M059J (cell line): ENCODE measurements around the gene KIZ. TPM values are rescaled to one million over a fixed set of nuclear protein-coding genes. Genes with fewer than 3 reads are reported as not detected.

Source experiments
- DNase-seq: peaks from one replicate; pipeline ENCODE4 v3.0.0-alpha.2; 2012; ENCODE audit warnings: low read depth
- total RNA-seq: library from RNA; depleted of rRNA; stranded (reverse); fragments of >200 nt; shearing (Covaris generic); gene quantifications from 2 replicates; pipeline ENCODE4 v1.2.3, GENCODE V29; 2014; rRNA removed

Gene KIZ
- total RNA-seq, 1 experiment from 2014 or later, result 18.9 TPM

DNA sequence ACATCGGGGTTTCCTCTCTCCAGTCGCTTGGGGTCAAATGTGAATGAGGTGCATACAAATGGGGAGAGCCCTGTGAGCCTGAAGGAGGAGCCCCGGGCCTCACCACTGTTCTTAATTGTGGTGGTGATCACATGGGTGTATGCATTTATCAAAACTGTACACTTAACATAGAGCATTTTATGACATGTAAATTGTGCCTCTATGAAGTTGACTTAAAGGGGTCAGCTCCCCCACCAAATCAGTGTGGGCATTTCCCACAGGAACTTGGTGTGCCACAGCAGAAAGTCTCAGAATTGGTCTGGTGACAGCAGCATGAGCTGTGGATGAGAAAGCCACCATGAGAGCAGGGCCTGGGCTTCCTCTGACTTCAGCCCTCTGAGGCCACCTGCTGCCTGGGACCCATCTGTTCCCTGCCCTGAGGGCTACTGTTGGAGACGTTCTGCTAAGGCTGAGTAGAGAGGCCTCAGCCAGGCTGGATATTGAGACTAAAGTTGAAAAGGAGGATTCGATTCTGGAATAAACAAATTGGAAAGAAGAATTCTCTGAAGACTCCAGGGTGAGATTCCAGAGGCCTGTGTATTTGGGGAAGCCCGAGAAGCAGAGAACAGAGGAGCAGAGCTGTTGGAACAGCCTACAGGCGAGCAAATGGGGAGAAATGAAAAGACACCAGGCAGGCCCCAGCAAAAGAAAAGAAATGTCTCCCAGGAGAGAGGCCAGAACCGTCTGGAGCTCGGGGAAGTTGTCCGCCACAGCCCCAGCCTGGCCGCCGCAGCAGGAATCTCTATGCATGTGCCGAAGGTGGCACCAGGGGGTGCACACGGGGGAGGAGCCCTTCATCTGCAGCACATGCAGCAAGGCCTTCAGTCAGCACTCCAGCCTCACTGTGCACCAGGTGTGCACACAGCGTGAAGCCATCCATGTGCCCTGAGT, 139.6 kb downstream of the KIZ start:
- no peak for DNase-seq

GRCh38 chr20:21266191-21266536, 140.3 kb downstream of the KIZ start:
- no peak for DNase-seq

DNA sequence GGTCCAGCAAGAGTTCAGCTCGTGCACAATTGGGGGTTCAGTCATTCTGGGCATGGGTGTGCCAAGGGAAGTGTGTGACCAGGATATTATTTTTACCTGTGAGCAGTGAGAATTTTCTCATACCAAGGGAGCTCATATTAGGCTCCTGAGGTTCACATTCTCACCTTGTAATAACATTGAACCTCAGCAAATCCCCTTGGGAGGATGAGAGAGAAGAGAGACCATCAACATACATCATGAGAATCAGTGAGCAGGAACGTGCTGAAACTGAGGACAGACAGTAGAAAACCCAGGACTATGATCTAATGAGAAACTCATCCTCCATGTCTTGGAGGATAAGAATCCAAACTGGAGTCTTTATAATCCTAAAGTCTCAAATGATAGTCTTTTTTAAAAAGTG, 143.9 kb downstream of the KIZ start:
- no peak for DNase-seq

- no peak for DNase-seq
These were observed 144.9 kb downstream of the KIZ start for GRCh38 chr20:21270806-21271205.

GRCh38 chr20:21272279-21272678, 146.4 kb downstream of the KIZ start:
- peak; percentile 47 for DNase-seq

GRCh38 chr20:21272679-21273078, 146.8 kb downstream of the KIZ start:
- DNase-seq, result no peak

DNA sequence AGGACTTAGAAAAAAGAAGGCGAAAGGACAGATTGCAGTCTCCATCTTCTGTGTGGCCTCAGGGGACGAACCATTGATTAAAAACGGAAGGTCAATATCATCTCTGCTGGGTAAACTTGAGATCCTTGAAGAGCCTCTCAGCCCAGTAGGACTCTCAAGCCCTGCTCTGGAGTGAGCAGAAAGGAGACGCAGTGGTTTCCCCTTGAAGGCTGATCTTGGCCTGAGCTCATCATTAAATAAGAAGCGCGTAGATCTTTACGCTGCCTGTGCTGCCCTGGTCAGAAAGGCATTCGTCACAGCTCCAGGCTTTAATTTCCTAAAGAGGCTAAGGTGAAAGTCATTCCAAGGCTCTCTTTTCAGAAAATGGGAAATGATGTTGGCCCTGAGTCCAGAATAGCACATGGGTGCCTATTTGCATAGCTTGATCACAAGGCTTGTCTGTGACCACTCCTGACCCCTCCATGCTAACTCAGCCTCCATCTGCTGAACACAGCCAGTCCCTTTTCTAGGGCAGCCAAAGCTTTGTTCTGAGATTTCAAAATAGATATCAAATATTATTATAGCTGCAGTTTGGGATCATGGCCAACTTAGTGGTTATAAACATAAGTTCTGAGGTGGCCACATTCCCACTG, 148.0 kb downstream of the KIZ start:
- no peak for DNase-seq

- no peak for DNase-seq
These were observed 152.9 kb downstream of the KIZ start for GRCh38 chr20:21278829-21279228.

DNA sequence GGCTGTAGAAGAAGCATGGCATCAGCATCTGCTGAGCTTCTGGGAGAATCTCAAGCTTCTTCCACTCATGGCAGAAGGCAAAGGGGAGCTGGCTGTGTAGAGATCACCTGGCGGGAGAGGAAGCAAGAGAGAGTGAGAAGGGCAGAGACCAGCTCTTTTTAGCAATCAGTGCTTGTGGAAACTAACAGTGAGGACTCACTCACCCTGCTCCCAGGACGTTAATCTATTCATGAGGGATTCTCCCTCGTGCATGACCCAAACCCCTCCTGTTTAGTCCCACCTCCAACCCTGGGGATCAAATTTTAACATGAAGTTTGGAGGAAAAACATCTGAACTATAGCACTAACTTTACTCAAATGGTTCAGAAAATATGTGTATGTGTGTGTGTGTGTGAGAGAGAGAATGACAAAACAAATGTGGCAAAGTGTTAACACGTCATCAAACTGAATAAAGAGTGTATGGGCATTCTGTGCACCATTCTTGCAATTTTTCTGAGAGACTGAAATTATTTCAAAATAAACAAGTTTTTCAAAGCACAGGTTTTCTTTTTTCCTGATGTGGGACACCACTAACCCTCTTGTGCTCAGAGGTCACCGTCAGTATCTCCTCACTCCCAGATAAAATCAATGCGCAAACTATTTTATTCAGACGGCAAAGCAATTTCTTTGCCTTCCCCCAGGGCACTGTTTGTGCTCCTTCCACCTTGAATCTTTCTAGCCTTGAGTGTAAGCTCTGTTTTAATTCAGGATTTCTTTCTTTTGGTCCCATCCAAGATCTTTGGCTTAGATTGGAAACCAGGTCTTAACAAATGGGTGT, 154.0 kb downstream of the KIZ start:
- no peak for DNase-seq

DNA sequence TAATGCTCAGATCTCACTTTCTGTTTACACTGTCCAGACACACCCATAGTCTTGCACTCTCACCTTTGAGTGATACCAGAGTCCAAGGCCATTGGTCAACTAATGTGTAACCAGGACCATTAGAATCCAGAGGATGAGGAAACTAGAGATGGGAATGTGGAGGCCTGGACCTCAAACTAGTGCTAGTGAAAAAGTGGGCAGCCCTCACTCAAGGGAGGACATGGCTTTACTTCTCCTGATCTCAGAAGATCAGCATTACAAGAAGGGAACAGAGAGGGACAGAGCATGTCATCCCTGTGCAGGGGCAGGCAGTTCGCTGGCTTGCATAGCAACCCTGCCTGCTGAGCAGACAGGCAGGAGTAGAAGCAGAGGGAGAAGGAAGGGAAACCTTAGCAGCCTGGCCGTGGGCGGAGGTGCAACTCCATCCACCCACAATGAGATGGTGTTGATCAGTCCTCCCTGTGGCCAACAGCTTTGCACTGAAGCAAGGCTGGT, 154.7 kb downstream of the KIZ start:
- DNase-seq, result no peak

GRCh38 chr20:21286775-21287174, 160.9 kb downstream of the KIZ start:
- no peak for DNase-seq

DNA sequence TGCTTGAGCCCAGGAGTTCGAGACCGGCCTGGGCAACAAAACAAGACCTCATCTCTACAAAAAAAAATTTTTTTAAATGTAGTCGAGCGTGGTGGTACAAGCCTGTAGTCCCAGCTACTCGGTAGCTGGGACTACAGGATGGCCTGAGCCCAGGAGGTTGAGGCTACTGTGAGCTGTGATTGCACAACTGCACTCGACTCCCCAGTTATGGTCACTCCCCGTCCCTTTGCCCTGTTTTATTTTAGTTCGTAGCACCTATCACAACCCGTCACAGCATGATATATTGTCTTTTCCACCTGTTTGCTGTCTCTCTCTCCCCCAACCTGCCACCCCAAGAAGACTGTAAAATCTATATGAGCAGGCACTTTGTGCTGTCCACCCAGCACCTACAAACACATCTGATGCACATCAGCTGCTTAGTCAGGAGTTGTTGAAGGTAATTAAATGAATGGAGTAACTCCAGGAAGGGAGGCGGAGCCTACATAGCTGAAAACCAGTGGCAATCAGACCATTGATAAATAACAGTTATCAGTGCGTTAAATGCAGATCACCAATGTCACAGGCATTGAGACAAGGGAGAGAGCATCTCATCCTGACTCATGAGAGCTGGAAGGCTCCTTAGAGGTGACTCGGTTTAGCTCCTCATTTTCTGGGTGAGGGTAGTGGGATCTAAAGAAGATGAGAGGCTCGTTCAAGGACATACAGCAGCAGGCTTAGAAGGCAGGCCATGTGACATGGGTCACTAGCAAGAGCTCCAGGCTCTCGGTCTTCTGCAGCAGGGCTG, 162.9 kb downstream of the KIZ start:
- DNase-seq, result no peak

DNA sequence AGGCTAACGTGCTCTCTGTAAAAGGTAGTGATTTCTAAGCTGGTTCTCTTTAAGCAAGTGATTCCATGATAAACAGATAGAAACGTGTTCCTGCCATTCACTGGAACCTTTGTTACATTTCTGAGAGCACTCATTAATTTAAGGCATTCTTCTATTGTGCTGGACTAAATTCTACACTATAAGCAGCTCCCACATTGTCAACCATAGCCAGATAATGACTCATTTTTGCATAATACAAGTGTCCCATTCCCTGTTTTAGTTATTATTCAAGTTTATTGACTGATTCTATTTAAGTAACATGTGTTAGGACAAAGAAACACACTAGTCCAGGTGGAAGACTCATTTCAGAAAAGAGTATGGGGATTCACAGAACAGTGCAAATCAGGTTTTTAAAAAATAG, 163.8 kb downstream of the KIZ start:
- DNase-seq, result peak; percentile 35

- DNase-seq, result peak; percentile 79
These were observed 165.1 kb downstream of the KIZ start for GRCh38 chr20:21291026-21291425.

DNA sequence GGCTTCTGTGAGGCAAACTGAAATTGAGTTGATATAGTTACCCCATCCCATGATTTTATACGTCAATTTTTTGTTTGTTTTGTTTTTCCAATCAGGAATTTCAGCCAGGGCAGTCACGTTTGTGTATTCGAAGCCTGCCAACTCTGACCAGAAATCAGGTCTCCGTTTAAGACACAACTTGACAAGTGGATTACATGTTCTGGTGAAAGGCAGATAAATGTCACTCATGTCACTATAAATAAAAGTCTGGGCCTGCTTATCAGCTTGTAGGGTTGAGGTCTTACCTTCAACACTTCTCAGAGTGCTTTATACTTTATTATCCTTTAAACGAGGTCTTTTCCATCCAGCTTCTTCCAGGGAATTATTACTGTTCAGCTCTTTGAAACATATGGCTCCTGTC, 168.9 kb downstream of the KIZ start:
- DNase-seq, result no peak

Other genes starting within 250 kb of the KIZ start
- not detected in 2 replicates for gene LINC00237, start 19.7 kb upstream of the KIZ start, total RNA-seq
- 122 and 175 TPM in 2 replicates for gene XRN2, start 177.2 kb downstream of the KIZ start, total RNA-seq